Measurements from ENCODE around the gene SNRNP200.

The SNRNP200 gene

GRCh38 chr2:96336873-96337272 is 31.5 kb upstream of the SNRNP200 start:
- FAIRE-seq, result peak; percentile 67
- no peak for TF ChIP-seq POLR2AphosphoS5 (IDR thresholded peaks at IDR 0.05; ENCODE audit: low read depth, low read length)
- no peak for TF ChIP-seq POLR2A (IDR thresholded peaks at IDR 0.05; ENCODE audit: low read depth, low read length)
- no peak for TF ChIP-seq TAF1 (IDR thresholded peaks at IDR 0.05; ENCODE audit: borderline replicate concordance, low read depth, low read length)
- no peak for DNase-seq (ENCODE audit: insufficient read length)

GRCh38 chr2:96336104-96336775 is 30.9 kb upstream of the SNRNP200 start:
- no peak for FAIRE-seq
- TF ChIP-seq POLR2A (IDR thresholded peaks at IDR 0.05; ENCODE audit: low read depth, low read length) (peak; percentile 62; the same call in 1 of the 2 replicates), POLR2AphosphoS5 (IDR thresholded peaks at IDR 0.05; ENCODE audit: low read depth, low read length) (no peak; the same call in 1 of the 2 replicates), TAF1 (IDR thresholded peaks at IDR 0.05; ENCODE audit: borderline replicate concordance, low read depth, low read length) (peak; percentile 85)
- DNase-seq (ENCODE audit: insufficient read length), result no peak

GRCh38 chr2:96333708-96334107 is 28.4 kb upstream of the SNRNP200 start:
- no peak for FAIRE-seq
- no peak for DNase-seq (ENCODE audit: insufficient read length)
- TF ChIP-seq TAF1 (IDR thresholded peaks at IDR 0.05; ENCODE audit: borderline replicate concordance, low read depth, low read length) (no peak), POLR2A (IDR thresholded peaks at IDR 0.05; ENCODE audit: low read depth, low read length) (no peak), POLR2AphosphoS5 (IDR thresholded peaks at IDR 0.05; ENCODE audit: low read depth, low read length) (no peak)

GRCh38 chr2:96330407-96330806 is 25.1 kb upstream of the SNRNP200 start:
- DNase-seq (ENCODE audit: insufficient read length) (no peak), FAIRE-seq (no peak)
- TF ChIP-seq TAF1 (IDR thresholded peaks at IDR 0.05; ENCODE audit: borderline replicate concordance, low read depth, low read length) (no peak), POLR2AphosphoS5 (IDR thresholded peaks at IDR 0.05; ENCODE audit: low read depth, low read length) (no peak), POLR2A (IDR thresholded peaks at IDR 0.05; ENCODE audit: low read depth, low read length) (no peak)

- FAIRE-seq, result no peak
- no peak for DNase-seq (ENCODE audit: insufficient read length)
- TF ChIP-seq POLR2A (IDR thresholded peaks at IDR 0.05; ENCODE audit: low read depth, low read length) (no peak), POLR2AphosphoS5 (IDR thresholded peaks at IDR 0.05; ENCODE audit: low read depth, low read length) (no peak), TAF1 (IDR thresholded peaks at IDR 0.05; ENCODE audit: borderline replicate concordance, low read depth, low read length) (no peak)
Observed at GRCh38 chr2:96329874-96330273, 24.5 kb upstream of the SNRNP200 start.

- DNase-seq (ENCODE audit: insufficient read length) (no peak), FAIRE-seq (no peak)
Observed at GRCh38 chr2:96329456-96329855, 24.1 kb upstream of the SNRNP200 start.

GRCh38 chr2:96326990-96327820 is 21.9 kb upstream of the SNRNP200 start:
- FAIRE-seq (no peak), DNase-seq (ENCODE audit: insufficient read length) (no peak)
- TF ChIP-seq TAF1 (IDR thresholded peaks at IDR 0.05; ENCODE audit: borderline replicate concordance, low read depth, low read length) (no peak), POLR2AphosphoS5 (IDR thresholded peaks at IDR 0.05; ENCODE audit: low read depth, low read length) (no peak), POLR2A (IDR thresholded peaks at IDR 0.05; ENCODE audit: low read depth, low read length) (no peak)

More at GRCh38 chr2:96329456-96329855, 24.1 kb upstream of the SNRNP200 start:
- TF ChIP-seq POLR2AphosphoS5 (IDR thresholded peaks at IDR 0.05; ENCODE audit: low read depth, low read length), result no peak
- no peak for TF ChIP-seq POLR2A (IDR thresholded peaks at IDR 0.05; ENCODE audit: low read depth, low read length)
- no peak for TF ChIP-seq TAF1 (IDR thresholded peaks at IDR 0.05; ENCODE audit: borderline replicate concordance, low read depth, low read length)

GRCh38 chr2:96326564-96326963 is 21.2 kb upstream of the SNRNP200 start:
- DNase-seq (ENCODE audit: insufficient read length) (no peak), FAIRE-seq (no peak)
- TF ChIP-seq TAF1 (IDR thresholded peaks at IDR 0.05; ENCODE audit: borderline replicate concordance, low read depth, low read length), result no peak
- TF ChIP-seq POLR2A (IDR thresholded peaks at IDR 0.05; ENCODE audit: low read depth, low read length), result no peak
- TF ChIP-seq POLR2AphosphoS5 (IDR thresholded peaks at IDR 0.05; ENCODE audit: low read depth, low read length), result no peak

GRCh38 chr2:96325884-96326255 is 20.5 kb upstream of the SNRNP200 start:
- TF ChIP-seq TAF1 (IDR thresholded peaks at IDR 0.05; ENCODE audit: borderline replicate concordance, low read depth, low read length) (no peak), POLR2A (IDR thresholded peaks at IDR 0.05; ENCODE audit: low read depth, low read length) (0 out of 2 replicates have a peak, but pooled peaks have one; percentile 33)
- DNase-seq (ENCODE audit: insufficient read length) (peak; percentile 37), FAIRE-seq (peak; percentile 78)

- TF ChIP-seq POLR2AphosphoS5 (IDR thresholded peaks at IDR 0.05; ENCODE audit: low read depth, low read length) (0 out of 2 replicates have a peak, but pooled peaks have one; percentile 31), TAF1 (IDR thresholded peaks at IDR 0.05; ENCODE audit: borderline replicate concordance, low read depth, low read length) (no peak)
- DNase-seq (ENCODE audit: insufficient read length), result peak; percentile 54
- FAIRE-seq, result peak; percentile 74
Observed at GRCh38 chr2:96325041-96325883, 19.9 kb upstream of the SNRNP200 start, which contains the start of gene ITPRIPL1. TSS of gene ITPRIPL1 (plus strand) at chr2:96325317. CDS start at chr2:96325840, 523 bp downstream.

GRCh38 chr2:96324721-96325040 is 19.3 kb upstream of the SNRNP200 start:
- no peak for TF ChIP-seq POLR2AphosphoS5 (IDR thresholded peaks at IDR 0.05; ENCODE audit: low read depth, low read length)
- 0 out of 2 replicates have a peak, but pooled peaks have one; percentile 21 for TF ChIP-seq TAF1 (IDR thresholded peaks at IDR 0.05; ENCODE audit: borderline replicate concordance, low read depth, low read length)
- DNase-seq (ENCODE audit: insufficient read length), result no peak
- no peak for FAIRE-seq
